Duodenal mucosa (tissue), 2 donors: ENCODE results near the gene SYT17.

Experiments
- H3K27ac ChIP-seq: one replicate; pipeline ENCODE4 v1.7.0; 2013; ENCODE audit warnings: low read depth, low read length
- H3K27me3 ChIP-seq, 2 donors: one replicate each; pipeline ENCODE4 v1.7.0; 2013; ENCODE audit warnings: low read length in 2 of 2, control low read depth in 1 of 2; ENCODE audit not compliant: insufficient read depth in 2 of 2, control insufficient read depth in 1 of 2
- H3K36me3 ChIP-seq, 2 donors: one replicate each; pipeline ENCODE4 v1.7.0; 2013; ENCODE audit warnings: low read length in 2 of 2, control low read depth in 1 of 2; ENCODE audit not compliant: insufficient read depth in 2 of 2, control insufficient read depth in 1 of 2
- H3K4me1 ChIP-seq, 2 donors: one replicate each; pipeline ENCODE4 v1.7.0; 2013; ENCODE audit warnings: low read length in 2 of 2, control low read depth in 1 of 2; ENCODE audit not compliant: insufficient read depth in 2 of 2, control insufficient read depth in 1 of 2
- H3K4me3 ChIP-seq, 2 donors: one replicate each; pipeline ENCODE4 v1.7.0; 2013; ENCODE audit warnings: low read length in 2 of 2, low read depth in 1 of 2
- H3K9ac ChIP-seq, 2 donors: one replicate each; pipeline ENCODE4 v1.7.0; 2013; ENCODE audit warnings: low read length in 2 of 2, low read depth in 1 of 2
- H3K9me3 ChIP-seq, 2 donors: one replicate each; pipeline ENCODE4 v1.7.0; 2013; ENCODE audit warnings: low read length in 2 of 2, control low read depth in 1 of 2; ENCODE audit not compliant: control insufficient read depth in 1 of 2

SYT17 gene

DNA sequence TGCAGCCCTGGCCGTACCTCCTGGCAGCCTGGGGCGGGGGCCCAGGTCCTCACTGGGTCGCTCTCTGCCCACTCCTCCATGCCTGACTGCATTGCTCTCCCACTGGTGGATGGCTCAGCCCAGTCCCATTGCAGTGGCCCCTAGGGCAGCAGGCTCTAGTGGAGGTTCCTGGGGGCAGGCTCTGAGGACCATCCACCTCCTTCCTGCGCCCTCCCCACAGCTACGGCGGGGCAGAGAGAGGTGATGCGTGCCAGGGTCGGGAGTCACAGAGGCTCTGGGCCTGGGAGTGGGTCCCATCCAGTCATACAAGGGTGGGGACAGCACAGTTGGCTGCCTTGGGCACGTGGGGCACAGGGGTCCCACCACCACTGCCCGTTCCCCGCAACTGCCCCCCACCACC, 73.5 kb downstream of the SYT17 start:
- H3K4me1 ChIP-seq: peaks cover 0 to 6% of the 10 kb centered on the region in 2 donors
- no peak overlapping the region for H3K9ac ChIP-seq
- H3K36me3 ChIP-seq: no peaks in the 10 kb centered on the region
- H3K4me3 ChIP-seq: no peak overlapping the region
- no peaks in the 10 kb centered on the region for H3K27me3 ChIP-seq
- peaks cover 0 to 8% of the 10 kb centered on the region in 2 donors for H3K9me3 ChIP-seq
- no peak overlapping the region for H3K27ac ChIP-seq

DNA sequence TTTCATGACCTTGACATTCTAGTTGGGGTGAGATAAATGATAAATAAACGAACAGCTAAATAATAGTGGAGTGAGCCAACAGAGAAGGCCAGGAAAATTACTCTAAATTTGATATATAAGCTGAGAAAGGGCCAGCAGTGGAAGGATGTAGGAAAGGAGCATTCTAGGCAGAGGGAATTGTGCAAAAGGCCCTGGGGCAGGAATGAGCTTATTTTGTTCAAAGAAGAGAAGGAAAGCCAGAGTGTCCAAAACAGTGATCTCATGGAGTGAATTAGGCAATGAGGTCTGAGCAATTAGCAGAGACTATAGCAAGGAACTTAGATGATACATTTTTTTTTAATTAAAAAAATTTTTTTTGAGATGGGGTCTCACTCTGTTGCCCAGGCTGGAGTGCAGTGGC, 74.1 kb downstream of the SYT17 start:
- Histone ChIP-seq H3K9me3 (peaks cover 0 to 8% of the 10 kb centered on the region in 2 donors), H3K36me3 (no peaks in the 10 kb centered on the region), H3K4me1 (peaks cover 0 to 1% of the 10 kb centered on the region in 2 donors), H3K9ac (no peak overlapping the region), H3K4me3 (no peak overlapping the region), H3K27ac (no peak overlapping the region), H3K27me3 (no peaks in the 10 kb centered on the region)

DNA sequence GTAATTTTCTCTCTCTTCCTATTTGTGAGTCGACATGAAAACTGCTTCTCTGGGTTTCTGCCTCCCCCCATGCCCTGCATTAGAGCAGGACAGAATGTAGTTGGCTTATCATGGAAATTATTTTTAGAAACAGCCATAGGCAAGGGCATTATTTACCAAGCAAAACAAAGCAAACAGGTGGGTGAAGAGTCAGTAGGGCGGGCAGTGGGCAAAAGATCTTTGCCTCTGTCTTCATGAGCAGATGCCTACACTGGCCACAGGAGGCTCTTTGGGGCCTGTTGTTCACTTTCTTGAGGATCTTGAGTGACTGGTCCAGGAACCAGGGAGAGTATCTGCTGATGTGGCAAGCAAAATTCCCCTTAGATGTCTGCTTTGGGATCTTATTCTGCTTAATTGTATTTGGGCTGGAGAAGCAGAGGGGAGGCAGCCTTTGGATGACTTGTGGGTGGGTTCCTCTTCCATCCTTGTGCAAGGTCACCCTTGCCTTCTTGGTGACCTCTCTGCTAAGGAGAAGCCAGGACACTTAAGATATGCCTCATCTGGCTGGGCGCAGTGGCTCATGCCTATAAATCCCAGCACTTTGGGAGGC, 75.0 kb downstream of the SYT17 start:
- H3K27me3 ChIP-seq: no peaks in the 10 kb centered on the region
- no peaks in the 10 kb centered on the region for H3K36me3 ChIP-seq
- H3K4me1 ChIP-seq: no peaks in the 10 kb centered on the region
- H3K4me3 ChIP-seq: no peak overlapping the region
- H3K27ac ChIP-seq: no peak overlapping the region
- peaks cover 0 to 8% of the 10 kb centered on the region in 2 donors for H3K9me3 ChIP-seq
- no peak overlapping the region for H3K9ac ChIP-seq

DNA sequence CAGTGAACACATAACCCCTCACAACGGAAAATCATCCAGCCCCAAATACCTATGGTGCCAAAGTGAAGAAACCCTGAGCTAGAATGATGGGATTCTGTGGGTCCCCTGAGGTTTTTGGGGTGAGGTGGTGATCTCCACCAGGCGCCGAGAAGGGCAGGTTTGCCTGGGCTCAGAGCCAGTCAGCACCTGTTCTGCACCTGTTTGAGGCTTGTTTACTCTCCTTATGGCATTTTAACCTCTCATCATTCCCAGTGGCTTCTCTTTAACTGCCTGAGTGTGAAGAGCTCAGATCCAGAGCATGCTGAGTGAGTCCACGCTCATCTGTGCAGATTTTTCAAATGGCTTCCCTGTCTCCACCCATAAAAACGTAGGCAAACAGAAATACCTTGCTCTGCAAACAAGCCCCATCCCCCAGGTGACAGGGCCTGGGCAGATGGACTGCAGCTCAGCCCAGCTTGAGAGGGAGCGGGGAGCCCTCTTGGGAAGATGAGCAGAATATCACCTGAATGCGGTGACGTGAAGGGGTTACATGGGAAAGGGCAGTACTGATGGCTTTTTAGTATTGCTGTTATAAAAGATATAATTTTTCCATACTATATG, 77.4 kb downstream of the SYT17 start:
- H3K27ac ChIP-seq: no peak overlapping the region
- no peaks in the 10 kb centered on the region for H3K27me3 ChIP-seq
- no peak overlapping the region for H3K4me3 ChIP-seq
- H3K36me3 ChIP-seq: no peaks in the 10 kb centered on the region
- peaks cover 0 to 2% of the 10 kb centered on the region in 2 donors for H3K9me3 ChIP-seq
- no peaks in the 10 kb centered on the region for H3K4me1 ChIP-seq
- H3K9ac ChIP-seq: no peak overlapping the region

DNA sequence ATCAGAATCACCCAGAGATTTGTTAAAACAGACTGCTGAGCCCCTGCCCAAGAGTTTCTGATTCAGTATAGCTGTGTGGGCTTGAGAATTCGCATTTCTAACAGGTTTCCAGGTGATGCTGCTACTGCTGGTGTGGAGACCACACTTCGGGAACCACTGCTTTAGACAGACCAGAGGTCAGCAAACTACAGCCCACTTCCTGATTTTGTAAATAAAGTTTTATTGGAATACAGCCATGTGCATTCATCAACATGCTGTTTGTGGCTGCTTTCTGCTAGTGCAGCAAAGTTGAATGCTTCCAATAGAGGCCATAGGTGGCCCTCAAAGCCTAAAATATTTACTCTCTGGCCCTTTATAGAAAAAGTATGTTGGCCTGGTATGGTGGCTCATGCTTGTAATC, 84.9 kb downstream of the SYT17 start:
- no peaks in the 10 kb centered on the region for H3K9me3 ChIP-seq
- no peaks in the 10 kb centered on the region for H3K4me1 ChIP-seq
- no peaks in the 10 kb centered on the region for H3K27me3 ChIP-seq
- no peak overlapping the region for H3K27ac ChIP-seq
- no peaks in the 10 kb centered on the region for H3K36me3 ChIP-seq
- H3K4me3 ChIP-seq: no peak overlapping the region
- no peak overlapping the region for H3K9ac ChIP-seq

DNA sequence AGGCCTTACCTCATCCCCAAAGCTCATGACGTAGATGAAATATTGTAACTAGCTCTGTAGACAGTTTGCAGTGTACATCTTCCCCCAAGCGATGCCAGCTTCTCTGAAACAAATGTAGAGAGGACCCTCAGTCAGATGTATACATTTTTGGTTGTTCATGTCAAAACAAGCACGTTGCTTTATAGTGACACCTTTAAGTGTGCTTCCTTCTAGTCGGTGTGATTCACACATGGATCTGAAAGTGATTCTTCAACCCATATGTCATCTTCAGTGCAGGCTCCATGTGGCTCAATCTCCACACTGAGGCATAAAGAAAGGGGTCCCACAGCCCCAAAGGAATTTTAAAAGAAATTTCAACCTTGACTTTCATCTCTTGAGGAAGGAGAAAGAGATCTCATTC, 86.6 kb downstream of the SYT17 start:
- H3K27ac ChIP-seq: no peak overlapping the region
- H3K36me3 ChIP-seq: no peaks in the 10 kb centered on the region
- H3K9ac ChIP-seq: no peak overlapping the region
- no peaks in the 10 kb centered on the region for H3K27me3 ChIP-seq
- H3K4me1 ChIP-seq: no peaks in the 10 kb centered on the region
- no peaks in the 10 kb centered on the region for H3K9me3 ChIP-seq
- H3K4me3 ChIP-seq: no peak overlapping the region

DNA sequence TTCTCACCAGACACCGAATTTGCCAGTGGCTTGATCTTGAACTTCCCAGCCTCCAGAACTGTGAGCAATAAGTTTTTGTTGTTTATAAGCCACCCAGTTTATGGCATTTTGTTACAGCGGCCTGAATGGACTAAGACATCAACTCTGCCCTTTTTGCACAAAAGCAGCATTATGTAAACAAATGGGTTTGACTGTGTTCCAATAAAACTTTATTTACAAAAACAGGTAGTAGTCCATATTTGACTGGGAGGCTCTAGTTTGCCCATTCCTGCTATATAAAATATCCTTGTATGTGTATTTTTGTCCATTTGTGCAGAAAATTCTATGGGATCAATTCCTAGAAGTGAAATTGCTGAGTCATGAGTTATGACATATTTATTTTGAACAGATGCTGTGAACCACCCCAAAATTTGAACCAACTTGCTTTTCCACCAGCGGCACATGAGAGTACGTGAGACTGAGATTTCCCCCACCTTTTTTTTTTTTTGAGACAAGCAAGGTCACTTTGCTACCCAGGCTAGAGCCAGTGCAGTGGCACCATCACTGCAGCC, 96.2 kb downstream of the SYT17 start:
- Histone ChIP-seq H3K4me3 (no peak overlapping the region), H3K4me1 (no peaks in the 10 kb centered on the region), H3K9me3 (peaks cover 5 to 6% of the 10 kb centered on the region in 2 donors), H3K36me3 (no peaks in the 10 kb centered on the region), H3K27me3 (no peaks in the 10 kb centered on the region), H3K27ac (no peak overlapping the region), H3K9ac (no peak overlapping the region)

DNA sequence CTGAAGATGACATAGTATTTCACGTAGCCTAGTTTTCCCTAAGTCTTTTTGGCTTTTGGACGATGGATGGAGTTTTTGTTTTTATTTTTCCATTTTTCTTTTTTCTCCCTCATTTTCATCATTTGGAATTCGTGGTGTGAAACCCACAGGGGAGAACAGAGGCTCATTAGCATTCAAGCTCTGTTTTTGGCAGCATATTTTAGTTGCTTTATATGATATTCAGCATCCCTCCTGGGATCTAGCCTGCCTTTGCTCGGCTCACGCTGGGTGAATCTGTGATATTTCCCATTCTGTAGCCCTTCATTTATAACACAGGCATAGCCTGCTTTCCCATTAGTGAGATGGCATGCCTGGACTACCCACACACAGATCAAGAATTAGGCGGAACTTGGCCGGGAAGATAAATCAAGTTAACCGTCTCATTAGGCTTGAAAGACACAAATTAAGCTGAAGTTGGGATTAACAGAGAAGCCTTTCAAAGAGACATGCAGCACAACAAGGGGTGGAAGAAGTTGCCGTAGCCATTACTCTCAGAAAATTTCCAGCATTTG, 97.4 kb downstream of the SYT17 start:
- H3K9me3 ChIP-seq: peaks cover 5 to 6% of the 10 kb centered on the region in 2 donors
- no peaks in the 10 kb centered on the region for H3K27me3 ChIP-seq
- no peak overlapping the region for H3K4me3 ChIP-seq
- no peaks in the 10 kb centered on the region for H3K4me1 ChIP-seq
- no peak overlapping the region for H3K27ac ChIP-seq
- H3K9ac ChIP-seq: no peak overlapping the region
- no peaks in the 10 kb centered on the region for H3K36me3 ChIP-seq

DNA sequence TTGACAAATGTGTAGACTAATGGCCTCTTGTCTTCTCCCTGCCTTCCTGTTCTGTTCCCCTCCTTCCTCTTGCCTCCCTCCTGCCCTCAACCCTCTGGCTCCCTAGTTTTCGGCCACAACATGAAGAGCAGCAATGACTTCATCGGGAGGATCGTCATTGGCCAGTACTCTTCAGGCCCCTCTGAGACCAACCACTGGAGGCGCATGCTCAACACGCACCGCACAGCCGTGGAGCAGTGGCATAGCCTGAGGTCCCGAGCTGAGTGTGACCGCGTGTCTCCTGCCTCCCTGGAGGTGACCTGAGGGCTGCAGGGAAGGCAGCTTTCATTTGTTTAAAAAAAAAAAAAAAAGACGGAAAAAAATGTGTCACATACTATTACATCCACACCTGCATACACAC, 98.7 kb downstream of the SYT17 start:
- no peaks in the 10 kb centered on the region for H3K27me3 ChIP-seq
- no peak overlapping the region for H3K4me3 ChIP-seq
- peaks cover 5 to 6% of the 10 kb centered on the region in 2 donors for H3K9me3 ChIP-seq
- no peak overlapping the region for H3K9ac ChIP-seq
- H3K4me1 ChIP-seq: no peaks in the 10 kb centered on the region
- H3K36me3 ChIP-seq: no peaks in the 10 kb centered on the region
- no peak overlapping the region for H3K27ac ChIP-seq

DNA sequence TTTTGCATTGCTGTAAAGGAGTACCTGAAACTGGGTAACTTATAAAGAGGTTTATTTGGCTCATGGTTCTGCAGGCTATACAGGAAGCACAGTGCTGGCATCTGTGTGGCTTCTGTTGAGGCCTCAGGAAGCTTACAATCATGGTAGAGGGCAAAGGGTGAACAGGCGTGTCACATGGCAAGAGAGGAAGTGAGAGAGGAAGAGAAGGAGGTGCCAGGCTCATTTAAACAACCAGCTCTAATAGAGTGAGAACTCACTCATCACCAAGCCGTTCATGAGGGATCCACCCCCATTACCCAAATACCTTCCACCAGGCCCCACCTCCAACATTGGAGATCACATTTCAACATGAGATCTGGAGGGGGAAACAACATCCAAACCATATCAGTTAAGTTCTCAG, 101.1 kb downstream of the SYT17 start:
- Histone ChIP-seq H3K4me3 (no peak overlapping the region), H3K4me1 (no peaks in the 10 kb centered on the region), H3K36me3 (no peaks in the 10 kb centered on the region), H3K9me3 (peaks cover 2 to 5% of the 10 kb centered on the region in 2 donors), H3K27me3 (no peaks in the 10 kb centered on the region), H3K9ac (no peak overlapping the region), H3K27ac (no peak overlapping the region)
